ENCODE results near the gene SYNE1.
"Not testable (repeated sequence)": the region's sequence is repeated elsewhere in the genome, so short reads cannot be mapped to it uniquely, and the experiment has no call there.

DNA sequence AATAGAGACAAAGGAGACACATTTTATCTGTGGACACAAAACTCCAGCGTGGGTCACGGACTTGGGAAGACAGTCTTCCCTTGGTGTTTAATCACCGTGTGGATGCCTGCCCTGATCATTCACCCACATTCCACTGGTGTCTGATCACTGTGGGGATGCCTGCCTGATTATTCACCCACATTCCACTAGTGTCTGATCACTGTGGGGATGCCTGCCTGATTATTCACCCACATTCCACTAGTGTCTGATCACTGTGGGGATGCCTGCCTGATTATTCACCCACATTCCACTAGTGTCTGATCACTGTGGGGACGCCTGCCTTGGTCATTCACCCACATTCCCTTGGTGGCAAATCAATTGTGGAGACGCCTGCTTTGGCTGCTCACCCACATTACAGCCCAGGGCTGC, 146.2 kb downstream of the SYNE1 start:
- not testable (repeated sequence) for TF ChIP-seq CTCF, POLR2A (IDR thresholded peaks at IDR 0.05)

Data from sigmoid colon (tissue), 3 donors.